ENCODE data around the gene TMEM255B.

- TF ChIP-seq CTCF (IDR thresholded peaks at IDR 0.05) (no peak), POLR2AphosphoS5 (IDR thresholded peaks at IDR 0.05) (no peak), POLR2A (IDR thresholded peaks at IDR 0.05) (no peak)
These were observed 38.1 kb downstream of the TMEM255B start for GRCh38 chr13:113796964-113797676.
